SK-N-SH treated with all-trans-retinoic acid at 6 μM for 48 hours (cell line): Measurements from ENCODE around the gene DNAI7.

Source experiments
- ARNTL ChIP-seq: fragments of 450-650 bp; formaldehyde crosslinking; IDR thresholded peaks from 2 replicates; pipeline ENCODE4 v1.5.0; 2020; ENCODE audit warnings: low read depth, mild to moderate bottlenecking, moderate library complexity, borderline replicate concordance
- GLIS3 ChIP-seq: fragments of 250-450 bp; sonication (Bioruptor Pico); IDR thresholded peaks from 2 replicates; pipeline ENCODE4 v1.5.0; 2020; ENCODE audit warnings: mild to moderate bottlenecking, moderate library complexity
- SNAI2 ChIP-seq: fragments of 250-450 bp; sonication (Bioruptor Pico); IDR thresholded peaks from 2 replicates; pipeline ENCODE4 v1.5.0; 2020; ENCODE audit warnings: mild to moderate bottlenecking, moderate library complexity
- TOX ChIP-seq: fragments of 250-450 bp; sonication (Bioruptor Pico); IDR thresholded peaks from 2 replicates; pipeline ENCODE4 v1.8.0; 2021; ENCODE audit warnings: mild to moderate bottlenecking, moderate library complexity, borderline replicate concordance
- ZFP30 ChIP-seq: fragments of 450-650 bp; formaldehyde crosslinking; IDR thresholded peaks from 2 replicates; pipeline ENCODE4 v1.5.0; 2022; ENCODE audit warnings: mild to moderate bottlenecking, moderate library complexity
- ZNF565 ChIP-seq: fragments of 450-650 bp; formaldehyde crosslinking; conservative IDR thresholded peaks from 2 replicates; pipeline ENCODE4 v1.5.0; 2020; ENCODE audit warnings: low read depth, mild to moderate bottlenecking, moderate library complexity

GRCh38 chr12:25063873-25064628, 130.9 kb downstream of the DNAI7 start:
- TF ChIP-seq ZFP30 (CRISPR knock-in tag) (no peak), TOX (no peak), ZNF565 (no peak), GLIS3 (no peak), SNAI2 (CRISPR knock-in tag) (no peak), ARNTL (CRISPR knock-in tag) (no peak)
